22Rv1 (cell line): Measurements from ENCODE around the gene ABCA4.

Experiments used
- CTCF ChIP-seq: fragments of 450-650 bp; IDR thresholded peaks from 2 replicates; pipeline ENCODE4 v1.5.1; 2017; ENCODE audit warnings: mild to moderate bottlenecking
- ZFX ChIP-seq: fragments of 450-650 bp; IDR thresholded peaks from 2 replicates; pipeline ENCODE4 v1.6.1; 2017; ENCODE audit warnings: antibody characterized with exemption, borderline replicate concordance

GRCh38 chr1:94143809-94144176 is 22.8 kb upstream of the ABCA4 start:
- TF ChIP-seq CTCF = no peak
- TF ChIP-seq ZFX = no peak
